ENCODE measurements around the gene KCNK13.

DNA sequence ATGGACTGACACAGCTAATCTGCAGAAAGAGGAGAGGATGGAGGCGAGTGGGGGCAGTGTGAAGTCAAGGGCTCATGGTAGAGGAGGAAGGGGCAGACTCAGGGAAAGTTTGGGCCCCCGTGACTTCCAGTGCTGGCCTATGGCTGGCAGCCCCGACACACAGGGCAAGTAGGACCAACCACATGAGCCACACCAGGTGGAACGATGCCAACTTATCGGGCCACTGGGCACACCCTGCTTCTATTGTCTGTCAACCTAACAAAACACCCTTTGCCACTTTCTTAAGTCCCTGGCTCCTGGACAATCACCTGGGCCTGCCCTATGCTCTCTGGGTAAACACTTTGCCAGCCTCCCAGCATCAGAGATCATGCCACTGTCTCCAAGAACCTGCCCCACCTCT, 129.4 kb downstream of the KCNK13 start:
- TF ChIP-seq, protein P1, sequence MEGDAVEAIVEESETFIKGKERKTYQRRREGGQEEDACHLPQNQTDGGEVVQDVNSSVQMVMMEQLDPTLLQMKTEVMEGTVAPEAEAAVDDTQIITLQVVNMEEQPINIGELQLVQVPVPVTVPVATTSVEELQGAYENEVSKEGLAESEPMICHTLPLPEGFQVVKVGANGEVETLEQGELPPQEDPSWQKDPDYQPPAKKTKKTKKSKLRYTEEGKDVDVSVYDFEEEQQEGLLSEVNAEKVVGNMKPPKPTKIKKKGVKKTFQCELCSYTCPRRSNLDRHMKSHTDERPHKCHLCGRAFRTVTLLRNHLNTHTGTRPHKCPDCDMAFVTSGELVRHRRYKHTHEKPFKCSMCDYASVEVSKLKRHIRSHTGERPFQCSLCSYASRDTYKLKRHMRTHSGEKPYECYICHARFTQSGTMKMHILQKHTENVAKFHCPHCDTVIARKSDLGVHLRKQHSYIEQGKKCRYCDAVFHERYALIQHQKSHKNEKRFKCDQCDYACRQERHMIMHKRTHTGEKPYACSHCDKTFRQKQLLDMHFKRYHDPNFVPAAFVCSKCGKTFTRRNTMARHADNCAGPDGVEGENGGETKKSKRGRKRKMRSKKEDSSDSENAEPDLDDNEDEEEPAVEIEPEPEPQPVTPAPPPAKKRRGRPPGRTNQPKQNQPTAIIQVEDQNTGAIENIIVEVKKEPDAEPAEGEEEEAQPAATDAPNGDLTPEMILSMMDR (conservative IDR thresholded peaks at IDR 0.05 in 1 of 2, IDR thresholded peaks at IDR 0.05 in 1 of 2; ENCODE audit: extremely low read depth in 1 of 2, insufficient read depth in 1 of 2, low read depth in 1 of 2, low read length in 2 of 2), result no peak
- no peak for TF ChIP-seq EZH2 (IDR thresholded peaks at IDR 0.05; ENCODE audit: borderline replicate concordance, low read length)

All from mammary epithelial cell (primary cell).